Dermis microvascular lymphatic vessel endothelial cell (primary cell): ENCODE measurements around the gene GRAP2. TPM values are rescaled to one million over a fixed set of nuclear protein-coding genes. Genes with fewer than 3 reads are reported as not detected.

Experiments used
- DNase-seq, 2 donors: peaks; one replicate each; pipeline versions ENCODE4 v3.0.0 to v3.0.0-alpha.2; 2010; ENCODE audit warnings: low read depth in 2 of 2
- total RNA-seq: library from RNA; depleted of rRNA; stranded (reverse); fragments of >200 nt; gene quantifications from 2 replicates; pipeline ENCODE4 v1.2.1, GENCODE V29; 2014

GRAP2 gene
- total RNA-seq, 1 donor from 2014 or later = not detected

DNA sequence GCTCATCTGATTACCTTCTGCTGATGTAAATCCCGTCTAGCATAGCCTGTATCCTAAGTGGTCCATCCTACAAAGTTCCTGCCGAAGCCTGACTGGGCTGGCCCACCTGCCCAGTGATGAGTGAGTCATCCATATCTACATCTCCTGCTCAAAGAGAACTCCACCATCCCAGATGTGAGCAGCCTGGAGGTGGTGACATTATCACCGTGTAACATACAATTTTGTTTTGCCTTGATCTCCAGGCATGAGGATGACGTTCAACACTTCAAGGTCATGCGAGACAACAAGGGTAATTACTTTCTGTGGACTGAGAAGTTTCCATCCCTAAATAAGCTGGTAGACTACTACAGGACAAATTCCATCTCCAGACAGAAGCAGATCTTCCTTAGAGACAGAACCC is 64.9 kb downstream of the GRAP2 start:
- DNase-seq = no peak

DNA sequence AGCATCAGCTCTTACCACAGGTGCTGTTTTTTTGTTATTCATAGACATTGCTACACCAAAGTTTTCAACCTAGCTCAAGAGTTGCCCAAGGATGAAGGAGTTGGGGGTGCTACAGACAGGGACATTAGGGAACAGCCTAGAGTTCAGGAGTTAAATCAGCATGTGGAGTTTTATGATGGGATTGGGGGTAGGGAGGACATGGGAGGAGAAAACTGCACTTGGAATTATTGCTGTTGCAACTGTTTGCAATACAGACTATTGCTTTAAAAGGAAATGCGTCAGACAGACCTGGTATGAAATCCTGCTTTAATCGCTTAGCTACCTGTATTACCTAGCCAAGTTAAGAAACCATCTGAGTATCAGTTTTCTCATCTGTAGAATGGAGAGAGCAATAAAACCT is 65.6 kb downstream of the GRAP2 start:
- DNase-seq = no peak

DNA sequence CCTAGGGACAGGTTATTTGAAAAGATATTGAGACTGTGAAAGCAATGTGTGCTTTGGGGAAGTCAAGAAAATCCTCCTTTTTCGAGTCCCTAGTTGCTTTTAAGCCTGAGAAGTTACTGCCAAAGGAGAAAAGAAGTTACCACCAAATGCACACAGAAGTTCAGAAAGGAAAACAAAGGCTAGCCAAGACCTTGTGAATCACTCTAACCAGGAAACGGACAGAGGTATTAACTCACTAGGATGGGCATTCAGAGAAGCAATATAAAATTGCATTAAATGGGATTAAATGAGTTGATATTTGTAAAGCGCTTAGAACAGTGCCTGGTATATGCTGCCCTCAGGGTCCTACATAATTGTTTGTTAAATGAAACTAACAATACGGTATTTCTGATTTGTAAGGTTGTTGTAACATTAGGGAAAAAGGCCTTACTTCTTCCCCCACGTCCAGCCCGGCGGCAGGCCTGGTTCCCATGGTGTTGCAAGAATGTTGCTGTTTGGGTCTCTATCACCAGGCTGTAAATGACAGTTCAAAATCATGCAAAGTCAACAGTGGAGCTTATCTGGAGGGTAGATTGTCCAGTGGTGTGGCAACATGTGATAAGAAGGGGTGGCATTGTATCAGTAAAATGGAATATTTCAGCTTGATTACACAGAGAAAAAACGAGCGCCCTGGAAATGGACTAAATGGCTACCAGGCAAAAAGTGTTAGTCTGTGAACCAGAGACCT is 66.4 kb downstream of the GRAP2 start:
- peak in 1 of 2 donors; percentile 71 for DNase-seq

GRCh38 chr22:39967996-39968972 is 67.4 kb downstream of the GRAP2 start:
- peak; percentile 24 to 44 for DNase-seq

DNA sequence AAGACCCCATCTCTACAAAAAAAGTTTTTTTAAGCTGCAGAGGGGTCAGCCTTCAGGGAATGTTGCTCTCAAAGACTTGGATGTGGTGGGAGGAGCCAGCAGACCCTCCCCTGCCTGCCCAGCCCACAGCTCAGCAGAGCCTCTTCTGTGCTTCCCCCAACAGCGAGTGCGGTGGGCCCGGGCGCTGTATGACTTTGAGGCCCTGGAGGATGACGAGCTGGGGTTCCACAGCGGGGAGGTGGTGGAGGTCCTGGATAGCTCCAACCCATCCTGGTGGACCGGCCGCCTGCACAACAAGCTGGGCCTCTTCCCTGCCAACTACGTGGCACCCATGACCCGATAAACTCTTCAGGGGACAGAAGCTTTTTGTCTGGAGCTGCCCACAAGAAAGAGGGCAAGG is 69.9 kb downstream of the GRAP2 start:
- DNase-seq = no peak

DNA sequence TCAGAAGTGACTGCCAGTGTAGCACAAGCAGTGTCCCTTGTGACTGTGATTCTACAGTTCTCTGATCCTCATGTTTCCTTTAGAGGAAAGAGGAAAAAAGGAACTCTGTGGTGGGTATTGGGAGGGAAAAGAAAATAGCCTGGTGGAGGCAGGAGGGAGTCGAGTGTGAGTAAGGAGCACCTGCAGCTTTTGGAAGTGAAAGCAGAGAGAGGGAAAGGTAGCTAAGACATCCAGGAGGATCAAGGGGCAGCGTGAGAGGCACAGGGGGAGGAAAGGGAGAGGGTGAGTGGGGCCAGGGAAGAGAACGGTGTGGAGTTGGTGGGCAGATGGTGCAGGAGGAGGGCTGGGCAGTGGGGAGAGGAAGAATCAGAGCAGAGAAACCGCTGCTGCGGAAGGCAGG is 71.8 kb downstream of the GRAP2 start:
- DNase-seq = no peak

GRCh38 chr22:39973656-39974055 is 72.8 kb downstream of the GRAP2 start:
- DNase-seq = no peak

- no peak for DNase-seq
Observed at GRCh38 chr22:39974065-39974464, 73.2 kb downstream of the GRAP2 start.

GRCh38 chr22:39979048-39979447 is 78.2 kb downstream of the GRAP2 start:
- no peak for DNase-seq

GRCh38 chr22:39979458-39979857 is 78.6 kb downstream of the GRAP2 start:
- no peak for DNase-seq

- DNase-seq = no peak
Observed at GRCh38 chr22:39980596-39980995, 79.7 kb downstream of the GRAP2 start.

DNA sequence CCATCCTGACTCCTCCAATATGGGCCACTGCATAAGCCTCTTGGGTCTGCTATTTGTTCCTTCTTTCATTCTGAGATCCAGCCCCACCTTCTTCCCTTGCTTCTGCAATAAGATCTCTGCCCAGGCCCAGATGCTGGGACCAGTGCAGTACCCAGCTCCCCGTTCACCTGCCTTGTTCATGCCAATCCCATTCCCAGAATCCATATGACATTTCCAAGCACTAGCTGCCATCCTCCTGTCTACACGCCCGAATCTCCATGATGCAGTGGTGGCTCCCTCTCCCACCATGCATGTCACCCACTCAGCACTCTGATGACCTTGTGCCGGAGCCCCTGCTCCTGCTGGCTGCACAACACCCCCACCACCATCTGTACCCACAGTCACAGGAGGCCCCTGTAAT is 82.5 kb downstream of the GRAP2 start:
- no peak for DNase-seq

DNA sequence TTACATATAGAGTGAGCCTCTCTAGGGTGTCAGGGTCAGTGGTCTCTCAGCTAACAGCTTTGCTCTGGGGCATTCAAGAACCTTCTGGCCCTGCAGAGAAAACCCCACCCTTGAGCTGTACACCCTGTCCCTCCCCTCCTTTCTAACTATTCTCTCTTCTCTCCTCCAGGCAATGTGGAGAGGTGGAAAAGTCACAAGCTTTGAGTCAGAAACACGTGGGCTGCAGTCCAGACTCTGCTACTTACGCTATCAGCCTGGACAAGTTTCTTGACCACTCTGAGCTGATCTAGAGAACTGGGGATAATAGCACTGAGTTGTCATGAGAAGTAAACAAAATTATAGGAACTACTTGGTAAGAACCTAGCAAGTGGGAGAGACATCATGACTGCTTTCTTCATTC is 83.1 kb downstream of the GRAP2 start:
- DNase-seq = no peak

DNA sequence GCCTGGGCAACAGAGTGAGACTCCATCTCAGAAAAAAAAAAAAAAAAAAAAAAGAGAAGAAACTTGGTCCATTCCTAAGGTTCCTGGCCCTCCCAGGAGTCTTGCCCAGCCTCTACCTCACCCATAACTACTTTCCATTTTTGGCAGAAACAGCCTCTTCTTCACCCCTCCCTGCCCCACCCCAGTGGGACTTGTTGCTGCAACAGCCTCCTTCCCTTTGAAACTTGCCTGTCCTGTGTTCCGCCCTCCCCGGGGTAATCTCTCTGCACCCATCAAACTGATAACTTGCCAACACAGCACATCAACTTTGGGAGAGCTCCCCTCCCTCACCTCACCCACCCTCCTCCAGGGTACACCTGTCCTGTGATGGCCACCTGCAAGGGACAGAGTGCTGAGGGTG is 83.9 kb downstream of the GRAP2 start:
- no peak for DNase-seq

DNA sequence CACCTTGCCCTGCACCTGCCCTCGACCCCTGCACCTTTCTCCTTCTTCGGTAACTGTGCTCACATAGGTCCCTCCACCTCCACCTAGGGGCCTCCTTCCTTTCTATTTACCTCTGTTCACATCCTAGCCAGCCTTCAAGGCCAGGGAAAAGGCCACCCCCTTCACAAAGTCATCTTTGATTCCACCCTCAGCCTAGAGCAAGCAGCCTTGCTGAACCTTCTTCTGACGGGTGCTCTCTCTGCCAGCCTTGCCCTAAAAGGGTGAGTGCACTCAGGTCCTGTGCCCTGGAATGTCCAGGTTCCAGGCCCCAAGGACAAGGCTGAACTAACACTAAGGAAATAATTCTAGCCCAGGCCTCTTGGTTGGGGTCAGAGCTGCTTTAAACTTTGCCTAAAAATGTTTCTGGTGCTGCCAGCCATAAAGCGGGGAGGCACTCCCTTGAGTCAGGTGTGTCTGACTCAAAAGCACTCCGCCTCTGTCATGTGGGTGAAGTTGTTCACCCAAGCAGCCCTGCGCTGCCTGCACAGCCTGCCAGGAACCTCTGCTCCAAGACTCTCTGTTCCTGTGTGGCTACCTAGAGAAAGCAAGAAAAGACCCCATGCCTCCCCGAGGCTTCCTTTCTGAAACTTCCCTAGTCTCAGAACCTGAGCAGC is 84.6 kb downstream of the GRAP2 start:
- DNase-seq = no peak

GRCh38 chr22:39988386-39989114 is 87.7 kb downstream of the GRAP2 start:
- no peak for DNase-seq

GRCh38 chr22:39989633-39990032 is 88.7 kb downstream of the GRAP2 start:
- DNase-seq = no peak

DNA sequence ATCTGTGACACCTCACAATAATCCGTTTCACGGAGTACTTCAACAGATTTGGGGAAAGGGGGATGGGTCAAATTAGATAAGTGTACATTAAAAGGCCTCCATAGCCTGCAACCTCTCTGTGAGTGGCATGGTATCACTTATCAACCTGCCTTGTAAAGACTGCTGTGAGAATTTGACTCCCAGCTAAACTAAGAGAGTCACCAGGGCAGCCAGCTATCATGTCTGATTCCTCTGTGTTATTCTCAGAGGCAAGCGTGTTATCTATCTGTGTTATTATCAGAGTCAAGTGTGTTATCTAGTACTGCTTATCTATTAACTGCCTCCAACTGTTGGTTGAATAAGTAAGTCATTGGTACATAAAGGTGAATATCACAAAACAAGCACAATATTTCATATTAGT is 89.8 kb downstream of the GRAP2 start:
- no peak for DNase-seq

- DNase-seq = no peak
Observed at GRCh38 chr22:39991159-39991860, 90.4 kb downstream of the GRAP2 start.

DNA sequence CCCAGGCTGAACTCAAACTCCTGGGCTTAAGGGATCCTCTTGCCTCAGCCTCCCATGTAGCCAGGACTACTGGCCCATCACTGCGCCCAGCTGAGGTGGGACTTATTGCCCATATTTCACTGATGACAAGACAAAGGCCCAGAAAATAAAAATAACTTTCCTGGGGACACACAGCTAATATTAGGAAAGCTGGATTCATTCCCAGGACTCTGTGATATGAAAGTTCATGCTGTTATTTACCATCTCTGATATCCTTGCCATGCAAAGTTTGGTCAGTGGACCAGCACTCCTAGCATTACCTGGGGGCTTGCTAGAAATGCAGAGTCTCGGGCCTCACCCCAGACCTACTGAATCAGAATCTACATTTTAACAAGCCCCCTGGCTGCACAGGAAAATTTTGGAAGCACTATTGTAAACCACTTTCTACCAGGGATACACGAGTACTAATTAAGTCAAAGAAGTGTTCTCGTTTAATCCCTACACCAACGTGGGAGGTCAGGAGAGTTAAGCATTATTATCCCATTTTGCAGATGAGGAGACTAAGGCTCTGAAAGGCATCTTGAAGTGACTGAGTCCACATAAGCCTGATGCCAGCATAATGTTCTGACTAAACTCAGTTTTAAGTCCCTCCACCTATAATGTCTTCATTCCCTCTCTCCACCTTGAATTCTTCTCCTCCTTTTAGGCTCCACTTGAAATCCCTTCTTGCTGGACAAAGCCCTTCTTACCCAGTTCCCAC is 91.4 kb downstream of the GRAP2 start:
- DNase-seq = no peak
